ENCODE results near the gene LRRC1.

DNA sequence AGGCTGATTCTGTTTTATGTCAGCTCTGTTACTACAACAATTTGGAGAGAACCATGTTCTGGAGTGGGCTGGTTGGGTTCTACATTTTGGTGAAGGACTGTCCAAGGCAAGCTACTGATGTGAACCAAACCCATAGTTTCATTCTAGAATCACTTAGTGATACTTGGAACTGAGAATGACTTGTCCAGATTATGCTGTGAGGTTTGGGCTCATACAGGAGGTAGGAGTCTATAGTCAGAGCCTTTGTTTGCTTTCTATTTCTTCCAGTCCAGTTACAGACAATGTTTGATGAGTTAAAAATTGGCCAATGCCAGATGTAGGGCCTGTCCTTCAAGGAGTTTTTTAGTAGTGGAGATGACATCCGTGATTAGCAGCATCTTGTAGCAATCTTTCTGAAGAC is 97.9 kb downstream of the LRRC1 start:
- TF ChIP-seq, protein P1, sequence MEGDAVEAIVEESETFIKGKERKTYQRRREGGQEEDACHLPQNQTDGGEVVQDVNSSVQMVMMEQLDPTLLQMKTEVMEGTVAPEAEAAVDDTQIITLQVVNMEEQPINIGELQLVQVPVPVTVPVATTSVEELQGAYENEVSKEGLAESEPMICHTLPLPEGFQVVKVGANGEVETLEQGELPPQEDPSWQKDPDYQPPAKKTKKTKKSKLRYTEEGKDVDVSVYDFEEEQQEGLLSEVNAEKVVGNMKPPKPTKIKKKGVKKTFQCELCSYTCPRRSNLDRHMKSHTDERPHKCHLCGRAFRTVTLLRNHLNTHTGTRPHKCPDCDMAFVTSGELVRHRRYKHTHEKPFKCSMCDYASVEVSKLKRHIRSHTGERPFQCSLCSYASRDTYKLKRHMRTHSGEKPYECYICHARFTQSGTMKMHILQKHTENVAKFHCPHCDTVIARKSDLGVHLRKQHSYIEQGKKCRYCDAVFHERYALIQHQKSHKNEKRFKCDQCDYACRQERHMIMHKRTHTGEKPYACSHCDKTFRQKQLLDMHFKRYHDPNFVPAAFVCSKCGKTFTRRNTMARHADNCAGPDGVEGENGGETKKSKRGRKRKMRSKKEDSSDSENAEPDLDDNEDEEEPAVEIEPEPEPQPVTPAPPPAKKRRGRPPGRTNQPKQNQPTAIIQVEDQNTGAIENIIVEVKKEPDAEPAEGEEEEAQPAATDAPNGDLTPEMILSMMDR (conservative IDR thresholded peaks at IDR 0.05 in 1 of 2, IDR thresholded peaks at IDR 0.05 in 1 of 2; ENCODE audit: low read depth in 1 of 2, low read length in 2 of 2): no peak
- no peak for TF ChIP-seq EZH2 (IDR thresholded peaks at IDR 0.05; ENCODE audit: low read length, missing control alignments)

Data from fibroblast of lung (primary cell).